ENCODE results near the gene ITPA. TPM values are rescaled to one million over a fixed set of nuclear protein-coding genes. Genes with fewer than 3 reads are reported as not detected.

Gene ITPA
- total RNA-seq, 1 experiment from 2014 or later = 117 TPM

GRCh38 chr20:3189561-3190131 is 19.7 kb upstream of the ITPA start:
- no peaks in the 10 kb centered on the region for H3K9me2 ChIP-seq (replicated peaks; ENCODE audit: low read length)
- ATAC-seq (no peak), DNase-seq (no peak)
- no peak overlapping the region for H3K27ac ChIP-seq (ENCODE audit: low read length)
- H3K9ac ChIP-seq (ENCODE audit: low read length) = no peak overlapping the region
- no peaks in the 10 kb centered on the region for H4K20me1 ChIP-seq (ENCODE audit: low read length)
- peaks cover 36% of the 10 kb centered on the region for H3K36me3 ChIP-seq (ENCODE audit: low read depth, low read length)
- no peaks in the 10 kb centered on the region for H3K27me3 ChIP-seq (ENCODE audit: low read length)
- no peak overlapping the region for H3K4me3 ChIP-seq (ENCODE audit: low read length)
- H2AFZ ChIP-seq (ENCODE audit: low read length) = no peak overlapping the region
- H3F3A ChIP-seq (ENCODE audit: low read length, unreplicated experiment) = no peaks in the 10 kb centered on the region
- CTCF ChIA-PET = no interaction called here
- TF ChIP-seq EZH2 (IDR thresholded peaks at IDR 0.05; ENCODE audit: low read length, unreplicated experiment) (no peak), EZH2phosphoT487 (IDR thresholded peaks at IDR 0.05; ENCODE audit: borderline replicate concordance, low read length) (no peak), CTCF (conservative IDR thresholded peaks at IDR 0.05; ENCODE audit: low read depth, low read length) (no peak)
- no peak overlapping the region for H3K4me2 ChIP-seq (ENCODE audit: low read length)
- POLR2A ChIA-PET (ENCODE audit: unreplicated experiment) = no interaction called here
- BruUV-seq (replicated peaks) = no TSS peak
- intact Hi-C loops (cut with micrococcal nuclease) = no loop called here
- H3K9me3 ChIP-seq (ENCODE audit: low read length) = no peaks in the 10 kb centered on the region
- no peaks in the 10 kb centered on the region for H3K79me2 ChIP-seq (ENCODE audit: low read length)
- no peaks in the 10 kb centered on the region for H3K4me1 ChIP-seq (ENCODE audit: insufficient read depth, low read length)

GRCh38 chr20:3190681-3191111 is 18.6 kb upstream of the ITPA start:
- Histone ChIP-seq H3K4me3 (ENCODE audit: low read length) (no peak overlapping the region), H3K4me2 (ENCODE audit: low read length) (no peak overlapping the region), H3K9me3 (ENCODE audit: low read length) (no peaks in the 10 kb centered on the region), H3K9me2 (replicated peaks; ENCODE audit: low read length) (no peaks in the 10 kb centered on the region), H3F3A (ENCODE audit: low read length, unreplicated experiment) (no peaks in the 10 kb centered on the region), H3K79me2 (ENCODE audit: low read length) (no peaks in the 10 kb centered on the region), H3K9ac (ENCODE audit: low read length) (no peak overlapping the region), H3K27me3 (ENCODE audit: low read length) (no peaks in the 10 kb centered on the region), H4K20me1 (ENCODE audit: low read length) (no peaks in the 10 kb centered on the region), H3K4me1 (ENCODE audit: insufficient read depth, low read length) (no peaks in the 10 kb centered on the region), H2AFZ (ENCODE audit: low read length) (no peak overlapping the region), H3K36me3 (ENCODE audit: low read depth, low read length) (peaks cover 46% of the 10 kb centered on the region), H3K27ac (ENCODE audit: low read length) (no peak overlapping the region)
- DNase-seq (no peak), ATAC-seq (no peak)
- TF ChIP-seq EZH2phosphoT487 (IDR thresholded peaks at IDR 0.05; ENCODE audit: borderline replicate concordance, low read length) (no peak), EZH2 (IDR thresholded peaks at IDR 0.05; ENCODE audit: low read length, unreplicated experiment) (no peak), CTCF (conservative IDR thresholded peaks at IDR 0.05; ENCODE audit: low read depth, low read length) (no peak)
- no TSS peak for BruUV-seq (replicated peaks)
- intact Hi-C loops (cut with micrococcal nuclease) = no loop called here
- CTCF ChIA-PET = no interaction called here
- POLR2A ChIA-PET (ENCODE audit: unreplicated experiment) = no interaction called here

- H3K9me3 ChIP-seq (ENCODE audit: low read length) = no peaks in the 10 kb centered on the region
- H3K4me2 ChIP-seq (ENCODE audit: low read length) = no peak overlapping the region
- no peak overlapping the region for H3K4me3 ChIP-seq (ENCODE audit: low read length)
- ChIA-PET POLR2A (ENCODE audit: unreplicated experiment) (no interaction called here), CTCF (no interaction called here)
- ATAC-seq (no peak), DNase-seq (no peak)
- H3K79me2 ChIP-seq (ENCODE audit: low read length) = no peaks in the 10 kb centered on the region
- no peaks in the 10 kb centered on the region for H3F3A ChIP-seq (ENCODE audit: low read length, unreplicated experiment)
- no peak overlapping the region for H3K27ac ChIP-seq (ENCODE audit: low read length)
- H3K36me3 ChIP-seq (ENCODE audit: low read depth, low read length) = peaks cover 58% of the 10 kb centered on the region
- no TSS peak for BruUV-seq (replicated peaks)
- H2AFZ ChIP-seq (ENCODE audit: low read length) = no peak overlapping the region
- intact Hi-C loops (cut with micrococcal nuclease) = no loop called here
- H4K20me1 ChIP-seq (ENCODE audit: low read length) = no peaks in the 10 kb centered on the region
- TF ChIP-seq CTCF (conservative IDR thresholded peaks at IDR 0.05; ENCODE audit: low read depth, low read length) (no peak), EZH2 (IDR thresholded peaks at IDR 0.05; ENCODE audit: low read length, unreplicated experiment) (no peak)
- H3K27me3 ChIP-seq (ENCODE audit: low read length) = no peaks in the 10 kb centered on the region
- no peak overlapping the region for H3K9ac ChIP-seq (ENCODE audit: low read length)
- H3K9me2 ChIP-seq (replicated peaks; ENCODE audit: low read length) = no peaks in the 10 kb centered on the region
- H3K4me1 ChIP-seq (ENCODE audit: insufficient read depth, low read length) = no peaks in the 10 kb centered on the region
These were observed 16.9 kb upstream of the ITPA start for GRCh38 chr20:3192226-3193015.

Data from PC-3 (cell line).